Hematopoietic multipotent progenitor cell (in vitro differentiated cells): ENCODE results near the gene ETS2. TPM values are rescaled to one million over a fixed set of nuclear protein-coding genes. Genes with fewer than 3 reads are reported as not detected.

Source experiments
- DNase-seq, 3 donors: peaks; one replicate each; pipeline ENCODE4 v3.0.0-alpha.2; 2011 to 2015; ENCODE audit warnings: low read depth in 2 of 3, low spot score in 2 of 3
- total RNA-seq: library from RNA; depleted of rRNA; stranded (reverse); fragments of >200 nt; gene quantifications from one replicate; pipeline ENCODE4 v1.2.3, GENCODE V29; 2012

Gene ETS2
- total RNA-seq, 1 donor: 87.3 TPM

- DNase-seq: no peak
Observed at GRCh38 chr21:38852278-38852677, 46.5 kb downstream of the ETS2 start.

- DNase-seq: no peak
Observed at GRCh38 chr21:38852708-38853107, 47.0 kb downstream of the ETS2 start.

DNA sequence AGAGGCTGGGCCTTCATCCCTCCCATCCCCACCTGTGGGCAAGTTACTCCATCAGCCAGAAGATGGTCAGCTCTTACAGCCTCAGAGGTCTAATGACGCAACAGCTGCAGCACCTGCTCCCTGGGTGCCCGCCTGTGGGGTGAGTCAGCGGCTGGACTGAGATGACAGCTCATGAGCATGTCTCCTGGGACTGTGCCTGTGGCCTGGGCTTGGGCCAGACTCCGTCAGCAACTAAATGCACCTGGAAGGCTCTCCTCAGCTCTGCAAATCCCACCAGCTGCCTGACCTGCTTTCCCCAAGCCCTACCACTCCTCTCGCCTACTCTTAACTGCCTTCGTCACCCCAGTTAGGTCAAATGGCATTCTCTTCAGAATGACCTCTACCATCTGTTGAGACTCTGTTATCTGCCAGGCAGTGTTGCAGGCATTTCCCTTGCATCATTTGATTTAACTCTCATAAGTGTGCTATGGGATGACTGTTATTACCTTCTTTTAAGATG, 47.7 kb downstream of the ETS2 start:
- DNase-seq: peak in 2 of 3 donors; percentile 46 to 77

- no peak for DNase-seq
Observed at GRCh38 chr21:38857152-38857825, 51.6 kb downstream of the ETS2 start.

DNA sequence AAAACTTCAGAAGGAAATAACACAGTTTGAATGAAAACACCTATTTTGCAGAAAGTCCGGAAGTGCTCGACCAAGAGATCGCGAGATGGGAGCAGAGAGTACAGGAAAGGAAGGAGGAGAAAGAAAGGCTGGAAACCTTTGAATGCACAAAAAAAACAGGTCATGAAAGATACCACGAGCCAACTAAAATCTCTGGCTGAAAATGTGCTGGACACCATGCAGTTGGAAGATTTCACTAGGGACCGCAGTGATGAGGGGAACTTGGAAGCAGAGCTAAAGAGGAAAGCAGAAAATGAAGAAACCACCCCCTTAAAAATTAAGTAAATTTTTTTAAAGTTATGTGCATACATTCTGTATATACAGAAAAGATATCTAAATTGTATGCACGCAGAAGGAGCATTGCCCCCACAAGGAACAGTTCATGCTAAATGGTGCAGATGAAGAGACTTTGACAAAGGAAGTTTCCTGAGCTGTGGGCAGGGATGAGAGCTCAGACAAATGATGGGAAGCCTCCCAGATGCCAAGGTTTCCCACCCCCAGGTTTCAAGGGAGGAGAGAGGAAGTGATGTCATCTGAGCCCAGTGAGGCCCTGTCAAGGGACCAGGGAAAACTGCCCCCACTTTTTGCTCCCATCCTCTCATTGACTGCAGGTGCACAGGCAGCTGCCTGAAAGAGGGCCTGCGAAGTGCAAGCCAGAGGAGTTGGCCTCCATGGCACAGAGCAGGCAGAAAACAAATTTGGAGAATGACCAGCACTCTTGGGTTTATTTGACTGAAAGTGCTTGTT, 52.5 kb downstream of the ETS2 start:
- no peak for DNase-seq

DNA sequence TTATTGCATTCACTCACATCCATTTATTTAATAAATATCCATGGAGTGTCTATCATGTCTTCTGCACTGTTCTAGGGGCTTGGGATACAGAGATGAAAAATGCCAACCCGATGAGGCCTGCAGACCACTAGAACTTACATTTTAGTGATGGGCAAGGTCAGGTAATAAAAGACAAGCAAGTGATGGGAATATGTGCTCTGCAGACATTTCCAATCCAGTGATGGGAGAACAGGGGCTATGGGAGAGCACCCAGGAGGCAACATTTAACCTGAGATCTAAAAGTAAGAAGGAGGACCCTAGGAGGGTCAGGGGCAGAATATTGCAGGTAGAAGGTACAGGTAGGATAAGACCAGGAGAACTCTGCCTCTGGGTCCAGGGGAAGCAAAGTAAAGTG, 53.1 kb downstream of the ETS2 start:
- DNase-seq: no peak

- DNase-seq: no peak
Observed at GRCh38 chr21:38859852-38860251, 54.1 kb downstream of the ETS2 start.

DNA sequence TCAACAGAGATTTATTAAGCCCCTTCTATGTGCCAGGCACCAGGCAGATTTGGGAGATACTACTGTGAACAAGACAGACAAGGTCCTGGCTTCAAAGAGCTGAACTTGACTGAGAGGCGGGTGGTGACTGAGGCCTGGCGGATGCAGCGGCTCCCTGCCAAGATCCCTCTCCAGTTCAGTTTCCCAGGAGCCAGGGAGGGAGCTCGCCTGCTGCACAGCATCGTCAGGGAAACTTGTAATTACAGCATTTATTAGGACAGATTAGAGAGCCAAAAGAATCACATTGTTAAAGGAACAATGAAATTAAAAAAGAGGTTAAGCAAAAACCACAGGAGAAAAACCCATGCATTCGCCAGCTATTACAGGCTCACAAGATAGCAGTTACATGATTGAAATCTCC, 55.3 kb downstream of the ETS2 start:
- no peak for DNase-seq

DNA sequence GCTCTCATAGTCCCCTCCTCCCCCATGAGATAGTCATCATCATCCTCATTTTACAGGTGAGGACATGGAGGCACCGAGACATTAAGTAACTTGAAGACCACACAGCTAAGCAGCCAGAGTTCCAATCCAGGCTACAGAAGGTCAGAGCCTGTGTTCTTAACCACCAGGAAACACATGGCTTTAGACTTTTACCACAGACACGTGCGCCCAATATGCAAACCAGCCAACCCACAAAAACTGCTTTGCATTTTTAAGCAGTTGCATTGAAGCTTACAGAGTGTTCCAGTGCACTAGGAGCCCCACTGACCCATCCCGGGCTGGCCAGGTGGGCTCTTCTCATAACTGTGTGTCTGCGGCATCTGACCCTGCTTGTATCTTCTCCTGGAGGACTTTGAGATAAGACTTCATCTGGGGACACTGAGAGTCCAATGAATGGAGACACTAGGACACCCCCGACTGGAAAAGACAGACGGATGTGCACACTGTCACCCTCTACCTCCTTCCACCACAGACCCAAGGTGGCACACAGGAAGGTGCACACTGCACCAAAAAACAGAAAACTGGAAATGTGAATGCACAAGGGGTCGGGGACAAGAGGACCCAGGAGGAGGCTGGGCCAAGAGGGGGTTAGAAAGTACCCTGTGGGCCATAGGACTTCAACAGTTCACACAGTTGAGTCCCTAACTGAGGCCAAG, 56.4 kb downstream of the ETS2 start:
- peak in 2 of 3 donors; percentile 68 to 85 for DNase-seq

DNA sequence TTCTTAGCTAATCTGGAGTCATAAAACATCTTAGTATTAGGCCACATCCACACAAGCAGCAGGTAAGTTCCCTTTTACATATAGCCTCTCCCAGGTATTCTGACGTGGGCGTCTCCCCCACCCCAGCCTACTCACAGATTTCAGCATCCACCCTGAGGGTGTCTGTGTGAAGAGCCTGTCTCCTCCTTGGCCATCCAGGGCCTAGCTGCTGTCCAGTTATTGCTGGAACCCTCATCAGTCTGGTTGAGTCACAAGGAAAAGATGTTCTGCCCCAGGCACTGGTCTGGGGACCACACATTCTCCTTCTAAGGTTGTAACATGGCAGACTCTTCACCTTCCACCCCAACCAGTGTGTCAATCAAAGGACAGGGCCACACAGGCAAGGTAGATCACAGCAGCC, 57.6 kb downstream of the ETS2 start:
- DNase-seq: no peak

- DNase-seq: no peak
Observed at GRCh38 chr21:38863843-38864363, 58.2 kb downstream of the ETS2 start.

DNA sequence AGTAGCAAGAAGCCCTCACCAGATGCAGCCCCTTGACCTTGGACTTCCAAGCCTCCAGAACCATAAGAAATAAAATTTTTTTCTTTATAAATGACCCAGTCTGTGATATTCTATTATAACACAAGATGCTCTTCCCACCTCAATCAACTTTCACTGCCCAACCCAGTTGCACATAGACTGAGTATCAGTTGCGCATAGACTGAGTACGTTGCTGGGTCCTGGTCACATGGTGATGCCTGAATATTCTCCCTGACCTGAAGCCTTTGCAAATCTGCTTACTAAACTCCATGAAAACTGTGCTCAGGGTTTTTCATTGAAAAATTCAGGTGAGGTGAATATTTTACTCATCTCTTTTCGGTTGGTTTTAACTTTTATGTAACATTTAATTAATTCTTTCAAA, 59.2 kb downstream of the ETS2 start:
- DNase-seq: no peak

DNA sequence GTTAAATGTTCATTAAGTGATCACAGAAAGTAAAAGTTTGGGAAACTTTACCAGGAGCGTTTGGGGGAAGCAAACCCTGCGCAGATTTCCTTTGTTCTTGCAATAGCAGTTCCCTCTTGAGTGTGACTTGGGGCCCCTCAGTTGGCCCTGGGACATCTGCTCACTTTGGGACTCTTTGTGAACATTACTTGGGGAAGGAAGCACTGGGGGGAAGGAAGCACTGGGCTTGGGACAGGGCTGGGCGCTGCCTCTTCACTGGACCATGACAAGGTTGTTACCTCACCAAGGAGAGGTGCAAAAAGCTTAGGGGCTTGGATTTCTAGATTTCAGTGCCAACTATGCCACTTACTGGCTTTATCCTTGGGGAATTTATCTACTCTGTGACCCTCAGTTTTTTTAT, 63.5 kb downstream of the ETS2 start:
- DNase-seq: no peak

DNA sequence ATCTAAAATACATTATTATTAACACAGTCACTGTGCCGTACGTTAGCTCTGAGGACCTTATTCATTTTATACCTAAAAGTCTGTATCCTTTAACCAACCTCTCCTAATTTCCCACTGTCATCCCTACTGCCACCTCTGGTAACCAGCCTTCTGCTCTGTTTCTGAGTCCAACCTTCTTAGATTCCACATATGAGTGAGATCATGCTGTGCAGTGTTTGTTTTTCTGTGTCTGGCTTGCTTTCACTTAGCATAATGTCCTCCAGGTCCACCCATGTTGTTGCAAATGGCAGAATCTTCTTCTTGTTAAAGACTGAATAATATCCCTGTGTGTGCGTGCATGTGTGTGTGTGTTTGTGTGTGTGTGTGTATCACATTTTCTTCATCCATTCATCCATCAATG, 64.2 kb downstream of the ETS2 start:
- DNase-seq: no peak
